Measurements from ENCODE around the gene HMX3.

The HMX3 gene

DNA sequence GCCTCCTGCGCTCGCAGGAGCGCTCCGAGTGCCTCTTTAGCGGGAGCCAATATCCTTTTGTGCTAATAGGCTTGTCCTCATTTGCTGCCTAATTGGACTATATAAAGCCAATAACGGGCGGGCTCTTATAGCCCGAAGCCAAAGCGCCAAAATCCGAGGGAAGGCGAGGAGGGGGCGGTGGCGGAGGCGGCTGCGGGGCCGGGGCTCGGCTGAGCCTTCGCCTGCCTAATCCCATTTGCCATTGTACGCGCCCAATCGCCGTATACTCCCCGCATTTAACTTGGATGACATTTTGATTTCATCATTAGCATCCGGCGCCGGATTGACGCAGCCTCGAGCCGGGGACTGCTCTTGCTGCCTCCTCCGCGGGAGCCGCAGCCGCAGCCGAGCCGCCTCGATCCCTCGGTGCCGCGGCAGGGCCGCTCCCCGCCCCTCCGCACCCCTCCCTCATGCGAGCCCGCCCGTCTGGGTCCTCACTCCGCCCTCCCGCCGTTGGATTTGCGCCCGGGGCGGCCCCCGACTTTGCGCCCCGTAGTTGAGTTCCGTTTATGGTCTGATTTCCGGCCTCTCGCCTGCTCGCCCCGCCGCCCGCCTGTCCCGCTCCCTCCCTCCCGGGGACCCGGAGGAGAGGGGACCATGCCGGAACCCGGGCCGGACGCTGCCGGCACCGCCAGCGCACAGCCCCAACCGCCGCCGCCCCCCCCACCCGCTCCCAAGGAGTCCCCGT is at the start of gene HMX3:
HMX3 (plus strand) TSS at position 556 of the 727 bp plus-strand sequence; CDS start at position 637, 81 bp downstream.
- DNase-seq (ENCODE audit: low spot score) = no peak

DNA sequence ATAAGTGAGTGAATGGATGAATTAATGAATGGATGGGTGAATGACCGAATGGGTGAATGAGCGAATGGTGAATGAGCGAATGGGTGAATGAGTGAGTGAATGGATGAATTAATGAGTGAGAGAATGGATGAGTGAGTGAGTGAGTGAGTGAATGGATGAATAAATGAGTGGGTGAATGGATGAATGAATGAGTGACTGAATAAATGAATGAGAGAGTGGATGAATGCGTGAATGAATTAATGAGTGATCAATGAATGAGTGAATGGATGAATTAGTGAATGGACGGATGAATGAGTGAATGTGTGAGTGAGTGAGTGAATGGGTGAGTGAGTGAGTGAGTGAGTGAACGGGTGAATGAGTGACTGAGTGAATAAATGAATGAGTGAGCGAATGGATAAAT is 49.5 kb upstream of the HMX3 start:
- no peak for DNase-seq (ENCODE audit: low spot score)

- no peak for DNase-seq (ENCODE audit: low spot score)
These were observed 48.4 kb upstream of the HMX3 start for GRCh38 chr10:123087348-123087747.

DNA sequence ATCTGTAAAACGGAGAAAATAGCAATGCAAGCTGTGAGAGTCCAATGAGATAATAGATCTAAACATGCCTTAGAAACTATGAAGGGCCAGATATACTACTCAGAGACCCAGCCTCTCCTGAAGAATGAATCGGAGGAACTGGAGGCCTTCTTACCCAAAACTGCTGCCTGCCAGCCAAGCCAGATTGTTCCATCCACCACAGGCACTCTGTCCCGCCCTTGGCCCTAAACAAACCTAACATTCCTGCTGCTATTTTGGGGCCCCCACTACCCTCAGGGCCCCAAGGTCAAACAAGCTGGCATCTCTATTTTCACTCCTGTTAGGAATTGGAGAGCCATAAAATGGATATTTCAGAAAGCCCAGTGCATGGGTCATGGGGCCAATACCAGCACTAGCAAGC is 48.0 kb upstream of the HMX3 start:
- no peak for DNase-seq (ENCODE audit: low spot score)

- no peak for DNase-seq (ENCODE audit: low spot score)
These were observed 42.9 kb upstream of the HMX3 start for GRCh38 chr10:123092635-123093414.

- no peak for DNase-seq (ENCODE audit: low spot score)
These were observed 42.3 kb upstream of the HMX3 start for GRCh38 chr10:123093489-123093888.

DNA sequence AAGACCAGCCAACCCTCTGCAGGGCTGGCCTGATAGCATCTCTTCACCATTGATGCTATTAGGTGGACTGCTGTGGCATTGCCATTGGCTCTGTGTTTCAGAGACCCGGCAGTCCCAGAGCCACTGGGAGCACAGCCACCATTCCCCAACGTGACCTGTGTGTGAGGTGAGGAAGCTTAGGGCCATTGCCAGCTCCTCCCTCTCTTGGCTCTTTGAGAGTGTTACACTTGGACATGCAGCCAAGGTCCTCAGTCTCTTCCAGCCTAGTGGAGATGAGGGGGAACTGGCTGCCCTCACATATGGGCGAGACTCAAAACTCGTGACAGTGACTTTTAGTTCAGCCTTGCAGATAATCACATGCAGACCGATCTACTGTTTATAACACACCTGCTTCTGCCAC is 39.3 kb upstream of the HMX3 start:
- DNase-seq (ENCODE audit: low spot score) = no peak

DNA sequence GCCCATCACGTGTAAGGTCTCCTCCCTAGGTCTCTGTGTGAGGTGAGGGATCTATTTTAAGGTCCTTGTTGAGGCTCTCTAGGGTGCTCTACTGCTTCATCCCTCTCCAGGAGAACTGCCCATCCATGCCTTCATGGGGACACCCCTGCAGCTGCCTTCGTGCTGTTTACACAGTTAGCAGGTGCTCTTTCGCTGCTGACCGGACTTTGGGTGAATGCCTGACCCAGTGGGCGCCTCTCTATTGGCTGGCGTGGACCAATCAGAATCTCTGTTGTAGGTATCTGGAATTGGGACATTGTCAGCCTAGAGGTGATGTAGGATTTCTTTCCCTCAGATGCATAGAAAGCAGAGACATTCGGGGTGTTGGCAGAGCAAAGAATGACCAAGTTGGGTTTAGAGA is 38.7 kb upstream of the HMX3 start:
- no peak for DNase-seq (ENCODE audit: low spot score)

- DNase-seq (ENCODE audit: low spot score) = no peak
These were observed 35.6 kb upstream of the HMX3 start for GRCh38 chr10:123100030-123100762.

GRCh38 chr10:123101872-123102271 is 33.9 kb upstream of the HMX3 start:
- no peak for DNase-seq (ENCODE audit: low spot score)

DNA sequence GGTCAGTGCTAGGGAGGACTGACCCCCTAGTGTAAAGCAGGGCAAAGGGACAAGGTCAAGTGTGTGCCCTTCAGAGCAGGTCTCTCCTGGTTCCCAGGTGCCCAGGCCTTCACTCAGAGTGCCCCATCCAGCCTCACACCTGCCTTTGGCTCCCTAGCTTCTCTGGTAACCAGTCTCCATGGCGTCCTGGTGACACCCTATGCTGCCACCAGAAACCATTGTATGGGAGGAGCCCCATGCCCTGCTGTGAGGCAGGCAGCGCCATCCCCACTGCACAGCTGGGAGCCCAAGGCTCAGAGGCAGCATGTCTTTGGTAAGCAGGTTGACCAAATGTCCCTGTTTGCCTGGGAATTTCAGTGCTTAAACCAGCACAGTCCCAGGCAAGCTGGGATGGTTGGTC is 33.1 kb upstream of the HMX3 start:
- DNase-seq (ENCODE audit: low spot score) = no peak

DNA sequence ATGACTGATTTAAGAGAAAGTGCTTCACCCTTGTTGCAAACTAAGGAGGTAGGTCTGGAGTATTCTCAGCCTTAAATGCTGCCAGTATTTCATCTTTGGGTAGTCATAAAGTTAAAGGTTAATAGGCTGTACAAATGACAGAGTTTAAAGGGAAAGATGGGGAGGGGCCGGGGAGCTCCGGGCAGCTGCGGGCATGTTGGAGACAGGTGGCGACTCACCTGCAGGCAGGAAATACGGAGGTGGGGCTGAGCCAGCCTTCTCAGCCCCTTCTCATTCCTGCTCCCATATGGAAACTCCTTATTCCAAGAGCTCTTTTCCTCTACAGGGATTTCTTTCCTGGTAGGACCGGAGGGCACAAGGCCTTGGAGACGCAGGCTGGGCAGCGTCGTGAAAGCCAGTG is 31.8 kb upstream of the HMX3 start:
- DNase-seq (ENCODE audit: low spot score) = no peak

DNA sequence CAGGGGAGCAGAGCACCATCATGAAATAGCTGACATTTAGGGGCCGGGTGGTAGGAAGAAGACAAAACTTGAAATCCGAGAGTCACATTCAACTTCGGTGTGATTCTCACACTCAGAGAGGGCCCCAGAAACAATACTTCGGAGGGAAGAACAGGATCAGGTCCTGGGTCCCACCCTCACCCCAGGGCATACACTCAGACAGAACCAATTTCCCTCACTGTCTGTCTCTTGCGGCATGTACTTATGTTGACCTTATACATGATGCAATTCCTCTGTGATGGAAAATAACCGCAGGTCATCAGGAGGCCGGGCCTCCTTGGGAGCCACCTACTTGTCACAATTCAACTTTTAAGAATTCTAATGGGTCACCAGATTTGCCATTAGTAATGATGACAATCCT is 26.3 kb upstream of the HMX3 start:
- no peak for DNase-seq (ENCODE audit: low spot score)

DNA sequence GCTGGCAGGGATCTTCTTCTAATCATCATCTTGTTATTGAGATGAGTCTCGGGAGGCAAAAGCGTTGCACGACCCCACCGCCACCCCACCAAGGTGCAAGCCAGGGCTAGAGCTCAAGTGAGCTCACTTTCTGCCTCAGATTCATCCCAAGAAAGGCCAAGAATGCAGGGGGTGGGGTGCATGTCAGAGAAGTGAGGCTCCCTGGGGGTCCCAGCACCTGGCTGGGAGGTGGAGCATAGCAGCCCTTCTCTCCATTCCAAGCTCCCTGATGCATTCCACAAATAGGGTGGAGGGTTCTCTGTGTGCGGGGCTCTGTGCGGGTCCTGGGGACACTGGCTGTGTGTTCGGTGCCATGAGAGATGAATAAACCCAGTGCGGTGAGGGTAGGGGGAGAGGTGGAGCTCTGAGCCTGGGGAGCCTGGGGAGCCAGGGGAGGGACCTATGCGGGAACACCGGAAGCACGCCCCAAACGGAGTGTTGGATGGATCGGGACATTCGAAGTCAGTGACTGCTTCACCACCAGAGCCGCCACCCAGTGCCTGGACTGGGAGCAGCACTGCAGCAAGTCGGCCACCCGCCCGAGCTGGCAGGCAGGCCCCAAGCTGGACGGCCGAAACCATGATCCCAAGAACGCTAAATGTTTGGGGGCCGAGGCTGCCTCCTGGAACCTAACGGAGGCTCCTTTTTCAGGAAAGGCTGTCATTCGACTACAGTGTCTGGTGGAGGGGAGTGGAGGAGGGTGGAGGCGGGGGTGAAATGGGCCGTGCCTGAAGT is 17.9 kb upstream of the HMX3 start:
- no peak for DNase-seq (ENCODE audit: low spot score)

GRCh38 chr10:123119081-123119480 is 16.7 kb upstream of the HMX3 start:
- DNase-seq (ENCODE audit: low spot score) = no peak

DNA sequence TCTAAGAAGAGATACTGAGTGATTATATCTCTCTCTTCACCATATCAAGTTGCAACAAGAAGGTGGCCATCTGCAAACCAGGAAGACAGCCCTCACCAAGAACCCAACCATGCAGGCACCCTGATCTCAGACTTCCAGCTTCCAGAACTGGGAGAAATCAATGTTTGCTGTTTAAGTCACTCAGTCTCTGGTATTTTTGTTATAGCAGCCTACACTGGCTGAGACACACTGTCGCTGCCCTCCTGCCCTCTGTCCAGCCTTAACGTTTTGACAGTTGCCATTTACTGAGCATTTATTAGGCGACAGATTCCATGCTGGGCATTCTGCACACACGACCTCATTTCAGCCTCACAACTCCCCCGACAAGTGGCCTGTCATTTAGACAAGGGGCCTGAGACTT is 9.5 kb upstream of the HMX3 start:
- DNase-seq (ENCODE audit: low spot score) = no peak

DNA sequence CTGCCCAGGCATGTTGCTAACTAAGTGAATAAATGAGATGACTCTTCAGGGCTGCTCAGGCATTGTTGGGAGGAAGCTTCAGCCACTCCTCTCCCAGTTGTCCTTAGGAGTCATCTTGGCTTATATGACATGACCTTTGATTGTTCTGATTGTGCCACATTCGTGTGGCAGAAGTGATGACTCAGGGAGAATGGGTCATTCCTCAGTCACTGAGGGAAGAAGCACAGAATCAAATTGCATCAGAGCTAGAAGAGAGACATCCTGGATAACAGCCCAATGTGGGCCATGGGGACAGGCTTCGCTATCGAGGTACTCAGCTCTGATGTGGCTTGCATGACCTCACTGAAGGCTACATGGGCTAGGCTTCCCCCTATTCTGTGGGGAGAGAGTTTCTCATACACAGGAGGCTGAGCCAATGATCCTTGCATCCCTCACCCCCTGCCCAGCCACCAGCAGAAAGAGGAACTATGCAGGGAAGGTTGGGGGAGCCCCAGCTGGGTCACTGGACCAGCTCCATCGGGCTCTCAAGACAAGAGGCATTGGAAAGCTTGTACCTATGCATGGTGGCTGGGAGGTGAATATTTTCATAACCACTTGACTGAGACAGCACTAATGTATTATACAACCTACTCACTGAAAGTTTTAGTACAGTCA is 6.0 kb upstream of the HMX3 start:
- no peak for DNase-seq (ENCODE audit: low spot score)

DNA sequence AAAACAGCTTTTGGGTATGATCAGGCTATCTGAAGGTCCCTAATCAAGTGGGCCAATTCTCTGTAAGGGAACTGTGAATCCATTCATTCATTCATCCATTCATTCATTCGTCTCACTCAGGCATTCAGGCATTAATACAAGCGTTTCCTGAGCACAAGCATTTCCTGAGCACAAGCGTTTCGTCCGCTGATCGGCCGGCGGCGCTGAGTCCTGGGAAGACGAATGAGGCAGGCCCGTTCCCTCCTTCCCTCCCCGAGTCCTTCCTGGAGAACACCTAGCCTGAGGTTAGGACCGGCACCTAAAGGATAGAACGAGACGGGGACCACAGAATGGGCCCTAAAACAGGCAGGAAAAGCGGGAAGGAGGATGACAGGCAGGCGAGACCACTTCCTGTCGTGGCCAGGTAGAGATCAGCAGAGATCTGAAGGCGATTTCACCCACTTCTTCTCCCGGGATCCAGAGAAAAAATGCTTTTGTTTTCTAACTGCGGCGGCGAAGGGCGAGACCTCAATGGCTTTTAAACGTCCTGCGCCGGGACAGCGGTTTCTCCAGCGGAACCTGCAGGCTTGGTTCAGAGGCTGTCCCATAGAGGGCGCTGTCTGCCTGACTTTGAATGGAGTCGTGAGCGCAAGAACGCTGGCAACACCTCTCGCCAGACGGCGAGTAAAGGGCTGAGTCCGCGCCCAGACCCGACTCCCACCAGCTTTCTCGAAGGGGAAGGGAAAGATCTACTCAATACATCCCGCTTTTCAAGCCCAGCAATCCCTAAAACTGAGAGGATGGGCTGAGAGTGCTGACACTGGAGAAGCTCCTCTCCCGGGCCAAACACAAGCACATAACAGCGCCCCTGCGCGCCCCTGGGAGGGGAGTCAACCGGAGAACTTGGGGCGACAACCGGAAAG is 2.9 kb upstream of the HMX3 start:
- peak; percentile 79 for DNase-seq (ENCODE audit: low spot score)

GRCh38 chr10:123133541-123134342 is 2.0 kb upstream of the HMX3 start:
- no peak for DNase-seq (ENCODE audit: low spot score)

All from CD4-positive, alpha-beta T cell treated with Interleukin-6 at 100 ng/mL for 8 hours (primary cell).